Spleen (tissue), 7 donors: ENCODE data around the gene MAN1C1.

Experiments
- CTCF ChIP-seq, 11 experiments: fragments of 200-600 bp in 7 of 11; fragments of 450-650 bp in 4 of 11; sonication (generic) in 4 of 11; IDR thresholded peaks in 8 of 11; conservative IDR thresholded peaks in 3 of 11; 1 replicate in 7 of 11; 2 replicates in 4 of 11; pipeline versions ENCODE4 v1.4.0 to v1.8.0; 2016 to 2021; ENCODE audit warnings: antibody characterized with exemption in 11 of 11, inconsistent platforms in 4 of 11, mild to moderate bottlenecking in 1 of 11
- POLR2A ChIP-seq, 3 donors: fragments of 450-650 bp; IDR thresholded peaks; one replicate each; pipeline ENCODE4 v1.5.1; 2017; ENCODE audit warnings: antibody characterized with exemption in 3 of 3, mild to moderate bottlenecking in 1 of 3
- POLR2AphosphoS5 ChIP-seq, 3 donors: sonication (generic); formaldehyde crosslinking; IDR thresholded peaks; one replicate each; pipeline ENCODE4 v1.5.1; 2017; ENCODE audit warnings: antibody characterized with exemption in 3 of 3
- donor health status: DM: no; HTN: no; CAD: no; lungs with moderate emphysema.
- donor health status: DM: no; HTN: no; CAD: no.
- donor health status: DM: no; HTN: no; CAD: no.

- TF ChIP-seq CTCF (IDR thresholded peaks at IDR 0.05 in 8 of 11, conservative IDR thresholded peaks at IDR 0.05 in 3 of 11): no peak
- no peak for TF ChIP-seq POLR2A (IDR thresholded peaks at IDR 0.05)
- no peak for TF ChIP-seq POLR2AphosphoS5 (IDR thresholded peaks at IDR 0.05)
These were observed 143.6 kb downstream of the MAN1C1 start for GRCh38 chr1:25760122-25760719.
